HG02852 (cell line): ENCODE results near the gene TNIK.
"Not testable (repeated sequence)": the region's sequence is repeated elsewhere in the genome, so short reads cannot be mapped to it uniquely, and the experiment has no call there.

ENCODE experiments used
- ATAC-seq: cut with Tn5 transposase; IDR thresholded peaks from one replicate; pipeline ENCODE4 v1.9.1; 2021; ENCODE audit warnings: mild to moderate bottlenecking, moderate library complexity; ENCODE audit not compliant: unreplicated experiment

The TNIK gene

DNA sequence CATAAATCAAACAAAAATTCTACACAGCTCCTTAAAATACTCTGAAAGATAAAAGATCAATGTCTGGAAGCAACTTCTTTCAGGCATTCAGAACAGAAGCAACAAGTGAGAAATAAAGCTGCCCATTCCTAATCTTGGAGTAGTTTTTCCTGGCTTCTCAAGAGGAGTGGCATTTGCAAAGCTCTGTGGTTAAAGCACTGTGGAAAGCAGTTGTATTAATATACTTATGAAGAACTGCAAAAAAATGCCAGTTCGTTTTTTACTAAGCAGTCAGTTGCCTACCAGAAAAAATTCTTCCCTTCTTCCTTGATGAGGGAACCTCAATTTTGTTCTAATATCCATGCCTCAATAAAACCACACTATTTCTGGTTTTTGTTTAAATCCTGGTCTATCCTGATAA lies 197.8 kb downstream of the TNIK start:
- no peak for ATAC-seq

GRCh38 chr3:171261487-171261886 lies 198.7 kb downstream of the TNIK start:
- ATAC-seq = no peak

DNA sequence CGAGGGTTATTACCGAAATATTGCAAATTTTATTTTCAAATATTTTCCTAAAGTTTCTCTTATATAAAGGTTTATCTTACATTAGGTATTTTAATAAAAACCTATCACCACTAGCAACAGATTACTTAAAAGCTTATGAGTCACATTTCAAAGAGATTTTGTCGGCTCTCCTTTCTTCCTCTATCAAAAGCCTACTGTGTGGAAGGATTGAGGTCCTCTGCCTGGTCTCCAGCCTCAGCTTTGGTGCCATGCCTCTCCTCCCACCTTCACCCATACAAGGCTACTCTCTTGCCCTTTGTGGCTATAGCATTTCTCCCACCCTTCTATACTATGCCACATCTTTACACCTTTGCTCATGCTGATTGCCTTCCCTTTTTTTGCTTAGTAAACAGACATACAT lies 199.3 kb downstream of the TNIK start:
- no peak for ATAC-seq

- no peak for ATAC-seq
These were observed 199.7 kb downstream of the TNIK start for GRCh38 chr3:171260466-171260865.

- ATAC-seq = no peak
These were observed 201.9 kb downstream of the TNIK start for GRCh38 chr3:171258316-171258715.

- ATAC-seq = peak; percentile 63
These were observed 202.7 kb downstream of the TNIK start for GRCh38 chr3:171257251-171258203.

DNA sequence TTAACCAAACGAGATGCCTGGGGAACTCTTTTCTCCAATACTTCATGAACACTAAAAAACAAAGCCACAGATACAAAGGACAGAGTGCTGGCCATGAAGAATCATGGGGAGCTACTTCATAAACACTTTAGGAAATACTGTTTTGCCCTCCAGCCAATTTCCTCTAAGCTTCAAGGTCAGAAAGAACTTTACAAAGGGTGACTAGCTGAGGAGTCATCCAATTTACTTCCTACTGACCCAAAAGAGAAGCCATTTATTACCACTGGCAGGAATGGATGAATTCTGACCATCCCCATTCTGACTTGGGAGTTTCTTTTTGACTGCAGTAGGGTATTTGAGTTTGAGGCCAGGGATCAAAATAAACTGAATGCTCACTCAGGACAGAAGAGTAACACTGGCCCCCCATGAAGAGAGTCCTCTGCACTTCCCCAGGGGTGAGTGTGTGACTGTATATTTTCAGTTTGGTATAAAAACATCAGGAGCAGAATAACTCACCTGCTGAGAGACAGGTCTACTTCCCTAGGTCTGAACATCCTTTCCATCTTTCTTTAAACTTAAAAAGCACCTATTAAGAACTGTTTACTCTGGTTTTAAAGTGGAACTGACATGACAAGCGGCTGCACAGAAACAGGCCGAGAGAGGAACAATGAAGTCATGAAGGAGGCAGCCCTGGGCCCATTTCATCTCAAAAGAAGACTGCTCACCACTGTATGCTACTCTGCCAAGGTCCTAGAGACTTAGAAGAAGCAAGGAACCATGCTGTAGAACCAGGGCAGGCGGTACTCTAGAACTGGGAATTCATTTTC lies 203.6 kb downstream of the TNIK start:
- peak; percentile 3 for ATAC-seq

DNA sequence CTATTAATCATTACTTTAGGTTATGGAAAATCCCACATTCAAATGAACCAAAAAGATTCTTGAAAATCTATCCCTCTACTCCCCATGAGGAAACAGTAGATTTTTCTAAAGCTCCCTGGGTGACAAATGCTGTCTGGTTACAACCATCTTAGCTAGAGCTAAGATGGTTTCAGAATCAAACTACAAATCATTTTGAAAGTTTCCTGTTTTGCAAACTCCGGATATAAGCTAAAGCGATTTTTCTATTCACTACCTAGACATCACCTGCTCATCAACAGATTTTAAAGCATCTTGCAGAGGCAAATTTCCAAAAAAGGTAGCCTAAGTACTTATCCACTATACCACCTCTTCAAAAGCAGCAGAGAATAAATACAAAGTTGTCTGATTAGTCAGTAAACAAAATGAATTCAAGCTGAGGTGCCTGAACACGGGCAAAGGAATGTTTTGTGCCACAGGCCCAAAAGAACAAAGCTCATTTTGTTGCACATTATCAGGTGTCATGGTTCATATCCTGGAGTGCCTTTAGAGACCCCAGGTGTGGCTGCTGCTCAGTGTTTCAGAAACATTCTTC lies 204.9 kb downstream of the TNIK start:
- ATAC-seq = peak; percentile 54

DNA sequence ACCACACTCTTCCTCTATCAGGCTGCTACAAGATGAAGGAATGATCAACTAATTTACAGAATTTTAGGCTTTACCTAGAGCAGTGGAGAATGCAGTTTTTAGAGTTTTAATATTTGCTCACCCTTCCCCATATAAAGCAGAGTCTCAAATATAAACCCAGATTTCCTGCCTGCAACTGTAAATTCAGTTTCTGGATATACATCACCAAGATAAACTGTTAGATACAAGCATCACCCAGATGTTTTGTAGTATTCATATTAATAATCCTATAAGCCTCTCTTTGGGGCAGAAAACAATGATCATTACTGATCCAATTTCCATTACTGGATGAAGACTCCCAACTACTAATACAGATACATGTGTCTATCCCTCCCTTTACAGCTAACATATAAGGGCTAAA lies 205.9 kb downstream of the TNIK start:
- no peak for ATAC-seq

DNA sequence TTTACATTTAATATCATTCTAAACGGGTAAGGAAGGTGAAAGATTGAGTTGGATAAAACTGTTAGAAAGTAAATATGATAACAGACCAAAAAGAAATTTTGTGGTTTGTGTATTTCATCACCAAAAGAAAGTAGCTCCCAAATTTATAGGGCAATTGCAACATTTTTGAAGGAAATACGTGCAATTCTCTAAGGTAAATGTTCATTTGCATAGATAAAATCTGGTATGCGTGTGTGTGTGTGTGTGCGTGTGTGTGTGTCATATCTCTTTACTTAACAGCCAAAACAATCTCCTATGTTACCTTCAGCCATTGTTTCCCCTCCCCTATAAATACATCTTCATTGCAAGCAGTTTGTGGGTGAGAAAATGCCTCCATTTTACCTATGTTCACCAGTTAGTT lies 208.4 kb downstream of the TNIK start:
- no peak for ATAC-seq

GRCh38 chr3:171250444-171250843 lies 209.8 kb downstream of the TNIK start:
- ATAC-seq = no peak

DNA sequence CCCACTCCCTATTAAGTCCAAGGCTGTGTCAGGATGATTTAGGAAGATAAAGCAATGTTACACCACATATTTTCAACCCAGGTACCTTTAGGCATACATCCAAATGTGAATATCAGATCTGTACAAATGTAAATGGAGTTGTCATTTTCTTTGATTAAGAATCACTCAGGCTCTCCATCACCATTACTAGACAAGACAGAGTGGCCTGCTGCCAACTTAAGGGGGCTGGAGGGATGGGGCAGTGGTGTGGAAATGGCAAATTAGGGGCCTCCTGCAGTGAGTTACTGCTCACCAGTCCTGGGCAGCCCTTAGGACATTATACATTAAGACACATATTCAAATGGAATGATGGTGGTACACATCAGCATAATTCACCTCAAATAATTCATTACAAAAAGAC lies 211.0 kb downstream of the TNIK start:
- ATAC-seq = peak; percentile 6

GRCh38 chr3:171248426-171249111 lies 211.6 kb downstream of the TNIK start:
- peak; percentile 78 for ATAC-seq

DNA sequence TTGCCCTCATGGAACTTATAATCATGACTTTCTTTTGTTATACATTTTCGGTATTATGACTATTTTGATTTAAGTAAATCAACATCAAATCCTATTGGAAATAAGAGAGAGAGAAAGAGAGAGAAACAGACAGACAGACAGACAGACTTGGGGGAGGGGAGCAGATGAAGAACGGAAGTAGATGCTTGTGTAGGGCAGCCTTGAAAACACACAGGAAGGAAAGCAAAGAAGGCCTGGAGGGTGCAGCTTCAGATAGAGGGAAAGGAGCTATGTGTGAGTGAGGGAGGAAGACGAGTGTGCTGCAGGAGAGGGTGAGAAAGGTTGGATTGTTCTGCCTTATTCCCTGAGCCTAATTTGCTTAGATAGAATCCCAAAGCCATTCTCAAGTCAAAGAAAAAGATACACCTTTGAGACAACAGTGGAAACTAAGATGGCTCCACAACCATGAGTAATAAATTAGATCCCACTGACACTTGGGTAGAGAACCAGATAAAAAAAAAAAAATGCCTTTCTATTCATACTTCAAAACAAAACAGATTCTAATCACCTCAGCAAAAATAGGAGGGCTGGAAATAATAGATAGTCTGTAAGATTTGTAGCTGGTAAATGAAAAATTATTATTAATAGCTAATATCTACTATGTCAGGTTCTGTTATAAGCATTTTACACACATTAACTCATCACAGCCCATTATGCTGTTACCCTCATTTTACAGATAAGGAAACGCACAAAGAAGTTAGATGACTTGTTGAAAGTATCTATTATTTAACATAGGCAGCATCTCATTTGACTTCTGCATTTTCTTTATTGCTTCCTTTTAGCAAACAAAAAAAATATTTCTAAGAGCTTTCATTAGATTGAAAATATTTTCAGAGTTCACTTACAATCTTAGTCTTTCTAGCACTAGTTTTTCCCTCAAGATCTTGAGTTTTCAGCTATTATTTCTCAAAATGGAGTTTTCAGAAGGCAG lies 214.1 kb downstream of the TNIK start:
- no peak for ATAC-seq

DNA sequence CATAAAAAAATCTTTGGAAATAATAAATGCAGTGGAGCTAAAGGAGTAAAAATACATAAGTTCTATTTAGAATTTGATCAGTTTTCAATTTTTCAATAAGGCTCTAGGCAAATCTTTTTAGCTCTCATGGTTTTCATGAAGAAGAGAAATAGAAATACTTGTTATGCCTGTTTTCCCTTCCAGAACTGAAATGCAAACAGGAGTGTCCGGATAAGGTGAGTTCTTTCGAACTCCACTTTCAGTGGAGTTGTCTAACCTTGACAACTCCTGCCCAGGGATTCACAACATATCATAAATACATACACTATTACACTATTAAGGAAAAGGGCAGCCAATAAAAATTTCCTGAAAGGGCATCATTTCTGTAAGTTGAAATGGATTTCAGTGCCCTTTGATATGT lies 217.3 kb downstream of the TNIK start:
- no peak for ATAC-seq

DNA sequence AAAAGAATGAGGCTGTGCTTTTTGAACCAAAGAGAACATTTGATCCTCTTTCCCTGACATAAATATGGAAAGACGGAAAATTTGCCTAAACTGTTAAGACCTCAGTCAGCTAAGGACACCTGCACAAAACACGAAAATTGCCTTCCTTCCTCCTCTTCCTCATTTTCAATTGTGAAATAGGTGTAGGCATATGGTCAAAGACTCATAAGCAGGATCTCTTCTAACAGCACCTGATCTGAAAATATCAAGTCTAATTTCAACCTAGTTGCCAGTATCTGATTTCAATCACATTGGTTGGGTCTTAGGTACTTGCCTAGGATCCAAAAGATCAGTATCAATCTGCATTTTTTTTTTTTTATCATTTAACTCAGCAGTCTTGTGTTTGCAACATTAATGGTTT lies 218.0 kb downstream of the TNIK start:
- no peak for ATAC-seq

GRCh38 chr3:171241655-171242054 lies 218.6 kb downstream of the TNIK start:
- ATAC-seq = not testable (repeated sequence)

DNA sequence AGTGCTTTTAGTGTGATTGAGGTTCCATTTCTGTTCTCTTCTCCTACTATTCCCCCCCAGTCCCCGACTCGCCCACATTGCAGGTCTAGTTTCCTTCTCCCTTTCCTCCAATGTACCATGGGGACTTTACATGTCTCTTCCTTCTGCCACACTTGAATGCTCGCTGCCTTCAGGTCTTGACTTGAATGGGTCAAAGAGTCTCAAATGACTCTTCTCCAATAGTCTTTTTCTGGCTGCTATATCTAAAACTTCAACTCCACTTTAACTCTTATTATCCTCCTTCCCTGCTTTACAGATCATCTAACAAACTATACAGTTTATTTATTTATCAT lies 219.7 kb downstream of the TNIK start:
- ATAC-seq = peak; percentile 88

- ATAC-seq = peak; percentile 20
These were observed 220.3 kb downstream of the TNIK start for GRCh38 chr3:171239757-171240503.
